IPS-NIHi7 (cell line): Measurements from ENCODE around the gene CACNB4.
"Not testable (repeated sequence)": the region's sequence is repeated elsewhere in the genome, so short reads cannot be mapped to it uniquely, and the experiment has no call there.

ENCODE experiments used
- DNase-seq: peaks from one replicate; pipeline ENCODE4 v3.0.0; 2012; ENCODE audit warnings: mixed read lengths; ENCODE audit errors: extremely low spot score

CACNB4 gene

DNA sequence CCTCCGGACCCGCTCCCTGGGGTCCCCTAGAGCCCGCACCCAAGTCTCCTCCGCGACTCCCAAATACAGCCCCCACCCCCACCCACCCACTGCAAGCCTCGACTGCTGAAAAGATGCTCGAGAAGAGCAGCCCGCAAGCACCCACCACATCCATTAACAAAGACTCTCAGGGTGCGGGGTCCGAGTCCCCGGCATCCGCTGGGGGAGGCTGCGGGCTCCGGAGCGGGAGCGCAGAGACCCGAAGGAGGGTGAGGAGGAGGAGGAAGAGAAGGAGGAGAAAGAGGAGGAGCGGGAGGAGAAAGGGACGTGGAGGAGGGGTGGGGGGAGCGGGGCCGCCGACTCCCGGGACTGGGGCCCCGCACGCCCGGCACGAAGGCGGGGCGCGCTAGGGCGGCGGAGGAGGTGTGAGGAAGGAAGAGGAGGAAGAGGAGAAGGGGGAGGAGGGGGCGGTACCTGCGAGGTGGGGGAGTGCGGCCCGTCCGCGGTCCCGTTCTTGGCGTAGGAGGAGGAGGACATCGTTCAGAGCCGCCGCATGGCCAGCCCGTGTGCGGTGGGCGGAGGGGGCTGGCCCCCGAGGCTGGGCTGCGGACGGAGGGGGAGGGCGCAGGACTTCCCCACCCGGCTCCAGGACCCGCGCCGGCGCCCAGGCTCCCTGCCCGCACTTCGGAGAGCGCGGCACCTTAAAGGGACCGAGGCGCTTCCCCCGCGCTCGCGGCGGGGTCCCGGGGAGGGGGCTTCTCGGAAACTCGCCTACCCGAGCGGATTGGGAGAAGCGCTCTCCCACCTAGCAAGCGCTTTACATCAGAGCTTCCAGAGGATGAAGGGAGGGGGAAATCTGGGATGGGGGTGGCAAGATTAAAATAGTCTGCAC lies at the start of gene CACNB4:
TSS of gene CACNB4 (minus strand) at position 549 of the 871 bp plus-strand sequence.
- DNase-seq, result peak; percentile 68

DNA sequence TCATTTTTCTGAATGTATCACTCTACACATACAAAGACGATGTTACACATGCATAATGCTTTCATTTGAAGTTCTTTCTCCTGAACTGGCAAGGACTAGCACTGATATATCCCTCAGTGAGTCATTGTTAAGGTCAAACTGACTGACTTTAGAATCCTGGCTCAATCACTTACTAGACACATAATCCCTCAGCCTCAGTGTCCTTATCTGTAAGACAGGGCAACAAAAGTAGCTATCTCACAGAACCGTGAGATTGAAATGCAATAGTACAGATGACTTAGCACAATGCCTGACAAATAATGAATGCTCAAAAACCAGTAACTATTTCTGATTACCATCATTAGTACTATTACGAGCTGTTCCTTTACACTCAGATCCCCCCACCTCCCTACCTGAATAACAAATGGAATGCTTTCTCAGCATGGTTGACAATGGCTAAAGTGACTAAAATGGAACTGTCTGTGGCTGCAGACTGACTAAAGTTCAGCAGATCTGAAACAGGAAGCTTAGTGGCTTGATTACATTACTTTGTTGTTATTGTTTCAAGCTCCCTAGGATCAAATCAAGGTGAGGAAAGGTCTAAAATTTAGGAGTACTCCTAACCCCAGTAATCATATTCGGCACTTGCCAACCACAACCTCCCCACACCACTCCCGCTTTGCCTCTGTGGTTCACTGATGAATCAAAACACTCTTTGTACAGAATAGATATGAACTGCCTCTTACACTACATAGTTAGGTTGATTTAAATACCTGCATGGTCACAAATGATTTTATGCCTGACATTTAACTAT lies 35.8 kb upstream of the CACNB4 start:
- no peak for DNase-seq

DNA sequence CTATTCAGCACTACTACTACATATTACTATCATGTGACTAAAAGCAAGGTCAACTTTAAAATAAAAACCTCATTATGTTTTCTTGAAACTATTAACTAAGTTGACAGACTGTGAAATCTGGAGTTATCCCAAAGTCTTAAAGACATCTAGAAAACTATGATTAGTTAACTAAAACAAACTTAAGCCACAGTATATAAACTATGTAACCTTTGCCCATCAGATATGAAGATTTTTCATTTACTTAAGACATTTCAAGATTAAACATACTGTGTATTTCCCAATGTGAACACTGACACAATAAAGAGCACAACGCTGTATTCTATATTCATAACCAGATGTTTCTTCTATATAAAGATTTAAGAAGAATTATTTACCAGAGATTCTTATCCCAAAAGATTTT lies 33.5 kb upstream of the CACNB4 start:
- no peak for DNase-seq

- no peak for DNase-seq
These were observed 28.8 kb upstream of the CACNB4 start for GRCh38 chr2:152127628-152128027.

DNA sequence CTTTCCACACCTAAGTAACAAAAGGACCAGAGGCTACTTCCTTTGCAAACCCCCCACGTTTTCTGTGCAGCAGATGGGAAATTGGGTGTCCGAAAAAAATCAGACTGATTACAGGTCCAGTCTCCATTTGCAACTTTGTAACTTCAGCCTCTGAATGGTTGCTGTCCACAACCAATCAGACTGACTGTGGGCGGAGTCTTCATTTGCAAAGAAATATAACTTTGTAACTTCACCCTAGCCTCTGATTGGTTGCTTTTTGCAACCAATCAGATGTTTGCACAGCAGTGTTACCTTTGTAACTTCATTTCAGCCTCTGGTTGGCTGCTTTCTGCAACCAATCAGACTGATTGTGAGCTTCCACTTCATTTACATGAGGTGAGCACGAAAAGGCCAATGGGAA lies 27.8 kb upstream of the CACNB4 start:
- no peak for DNase-seq

- DNase-seq, result no peak
These were observed 23.3 kb upstream of the CACNB4 start for GRCh38 chr2:152122161-152122560.

- DNase-seq, result no peak
These were observed 21.6 kb upstream of the CACNB4 start for GRCh38 chr2:152120430-152120829.

- no peak for DNase-seq
These were observed 17.1 kb upstream of the CACNB4 start for GRCh38 chr2:152115952-152116351.

DNA sequence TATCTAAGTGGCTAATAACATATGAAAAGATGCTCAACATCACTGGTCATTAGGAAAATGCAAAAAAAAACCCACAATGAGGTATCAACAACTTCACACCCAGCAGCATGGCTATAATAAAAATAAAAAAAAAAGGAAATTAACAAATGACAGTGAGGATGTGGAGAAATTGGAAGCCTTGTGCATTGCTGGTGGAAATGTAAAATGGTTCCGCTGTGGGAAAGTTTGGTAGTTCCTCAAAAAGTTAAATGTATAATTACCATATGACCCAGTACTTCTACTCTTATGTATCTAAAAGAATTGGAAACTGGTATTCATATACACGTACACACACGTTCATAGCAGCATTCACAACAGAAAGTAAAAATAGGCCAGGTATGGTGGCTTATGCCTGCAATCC lies 15.5 kb upstream of the CACNB4 start:
- no peak for DNase-seq

- not testable (repeated sequence) for DNase-seq
These were observed 8.3 kb upstream of the CACNB4 start for GRCh38 chr2:152107140-152107539.

DNA sequence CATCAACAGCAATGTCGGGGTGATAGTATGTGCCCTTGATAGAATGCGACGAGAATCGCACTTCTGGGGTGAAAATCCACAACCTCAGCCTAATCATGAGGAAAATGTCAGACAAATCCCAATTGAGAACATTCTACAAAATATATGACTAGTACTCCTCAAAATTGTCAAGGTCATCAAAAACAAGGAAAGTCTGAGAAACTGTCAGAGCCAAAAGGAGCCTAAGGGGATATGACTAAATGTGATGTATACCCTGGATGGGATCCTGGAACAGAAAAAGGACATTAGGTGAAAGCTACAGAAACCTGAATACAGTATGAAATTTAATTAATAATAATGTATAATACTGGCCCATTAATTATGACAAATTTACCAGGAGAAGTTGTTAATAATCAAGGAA lies 7.6 kb upstream of the CACNB4 start:
- DNase-seq, result no peak

GRCh38 chr2:152103271-152103670 lies 4.4 kb upstream of the CACNB4 start:
- DNase-seq, result no peak

GRCh38 chr2:152100961-152101360 lies 2.1 kb upstream of the CACNB4 start:
- no peak for DNase-seq

DNA sequence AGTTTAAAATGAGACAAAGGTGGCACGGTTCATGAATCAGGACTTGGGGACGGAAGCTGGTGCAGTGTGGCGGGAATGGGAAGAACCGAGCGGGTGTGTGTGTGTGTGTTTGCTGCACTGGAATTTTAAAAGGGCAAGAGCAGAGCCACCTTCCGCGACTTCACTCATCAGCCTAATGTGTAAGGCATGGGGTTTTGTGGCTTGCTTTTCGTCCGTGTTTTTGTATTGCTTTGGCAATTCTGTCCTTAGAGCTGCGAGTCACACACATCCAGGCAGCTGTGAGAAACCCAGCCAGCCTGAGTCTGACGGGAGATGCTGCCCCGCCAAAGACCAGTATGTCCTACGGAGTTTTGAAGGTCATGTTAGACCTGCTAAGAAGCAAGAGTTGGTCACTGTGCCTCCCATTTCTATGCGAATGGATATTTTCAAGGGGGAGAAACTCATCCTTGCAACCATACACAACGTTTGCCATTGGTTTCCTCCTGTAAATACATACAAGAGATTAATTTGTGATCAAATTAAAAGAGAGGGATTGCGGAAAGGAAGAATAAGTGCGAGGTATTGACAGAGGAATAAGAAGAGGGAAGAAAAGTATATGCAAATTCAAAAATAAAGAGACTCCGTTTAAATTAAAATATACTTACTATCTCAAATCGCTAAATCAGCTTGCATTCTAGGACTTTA lies 665 bp upstream of the CACNB4 start:
- peak; percentile 32 for DNase-seq

DNA sequence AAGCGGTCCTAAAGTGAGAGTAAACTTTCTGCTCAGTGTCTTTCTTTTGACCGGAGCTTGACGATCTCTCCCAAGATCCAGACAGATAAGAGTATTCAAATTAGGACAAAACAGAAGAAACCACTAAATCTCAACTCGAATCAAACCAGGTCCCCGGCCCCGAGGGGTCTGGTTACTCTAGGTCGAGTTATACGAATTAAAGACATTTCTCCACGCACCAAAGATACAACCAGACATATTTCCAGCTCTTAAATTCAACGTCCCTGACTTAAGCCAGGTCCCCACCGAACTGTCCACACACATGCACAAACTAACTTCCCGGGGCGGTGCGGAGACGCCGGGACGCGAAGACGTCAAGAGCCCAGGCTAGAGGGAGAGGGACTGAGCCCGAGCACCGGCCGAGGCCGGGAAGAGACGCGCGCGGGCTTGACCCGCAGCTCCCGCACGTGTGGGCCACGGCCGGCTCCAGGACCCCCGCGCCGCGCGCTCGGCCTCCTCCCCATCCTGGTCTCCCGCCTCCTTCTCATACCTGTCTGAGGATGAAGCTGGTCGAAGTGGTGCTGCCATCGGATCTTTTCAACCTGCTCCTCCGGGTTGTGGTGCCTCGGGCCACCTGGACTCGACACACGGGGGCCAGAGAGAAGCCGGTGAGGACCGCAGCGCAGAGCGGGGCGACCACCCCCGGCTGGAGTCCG lies 896 bp downstream of the CACNB4 start:
- DNase-seq, result peak; percentile 49

GRCh38 chr2:152097290-152097800 lies 1.5 kb downstream of the CACNB4 start:
- DNase-seq, result no peak

DNA sequence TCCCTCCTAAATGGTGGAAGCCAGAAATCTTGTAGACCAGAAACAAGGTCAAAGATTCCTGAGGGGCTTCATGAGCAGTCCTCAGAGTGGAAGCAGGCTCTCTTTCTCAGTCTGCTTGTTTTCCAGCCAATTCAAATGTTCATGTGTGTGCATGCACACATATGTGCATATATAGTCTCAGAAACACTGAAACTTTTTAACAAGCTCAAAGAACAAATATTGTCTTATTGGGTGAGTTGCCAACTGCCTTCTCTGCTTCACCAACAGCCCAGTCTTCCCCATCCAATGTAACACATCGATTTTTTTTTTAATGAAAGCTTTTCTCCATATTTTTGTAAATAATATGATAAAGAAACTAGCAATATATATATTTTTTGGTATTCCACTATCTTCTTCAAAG lies 3.7 kb downstream of the CACNB4 start:
- DNase-seq, result no peak

DNA sequence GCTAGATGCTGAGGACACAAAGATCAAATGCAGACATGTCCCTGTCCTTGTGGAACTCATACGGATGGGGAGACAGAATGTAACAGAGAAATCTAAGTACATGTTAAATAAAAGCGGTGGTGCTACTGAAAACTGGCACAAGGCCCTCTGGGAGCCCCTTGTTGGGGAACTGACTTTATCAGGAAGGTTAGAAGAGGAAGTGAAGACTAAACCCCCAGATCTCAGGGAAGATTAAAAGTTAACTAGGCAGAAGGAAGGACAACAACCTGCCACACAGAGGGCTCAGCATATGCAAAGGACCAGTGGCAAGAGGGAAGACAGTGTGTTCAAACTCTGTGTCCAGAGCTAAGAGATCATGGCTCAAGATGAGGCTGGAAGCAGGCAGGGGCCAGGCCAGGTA lies 4.8 kb downstream of the CACNB4 start:
- no peak for DNase-seq

DNA sequence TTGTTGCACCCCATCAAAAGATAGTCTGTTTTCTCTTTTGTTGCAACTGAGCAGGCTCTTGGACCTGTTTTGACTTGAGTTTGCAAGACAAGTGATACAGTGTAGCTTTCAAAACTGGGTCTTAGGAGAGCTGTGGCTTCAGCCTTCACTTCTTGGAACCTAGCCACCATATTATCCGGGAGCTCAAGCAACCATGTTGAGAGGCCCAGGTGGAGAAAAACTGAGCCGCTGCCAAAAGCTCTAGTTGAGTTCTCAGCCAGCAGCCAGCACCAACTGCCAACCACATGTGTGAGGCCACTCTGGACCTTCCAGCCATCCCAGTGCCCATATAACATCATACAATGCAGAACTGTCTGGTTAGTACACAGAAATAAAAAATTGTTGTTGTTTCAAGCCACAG lies 5.4 kb downstream of the CACNB4 start:
- DNase-seq, result no peak

DNA sequence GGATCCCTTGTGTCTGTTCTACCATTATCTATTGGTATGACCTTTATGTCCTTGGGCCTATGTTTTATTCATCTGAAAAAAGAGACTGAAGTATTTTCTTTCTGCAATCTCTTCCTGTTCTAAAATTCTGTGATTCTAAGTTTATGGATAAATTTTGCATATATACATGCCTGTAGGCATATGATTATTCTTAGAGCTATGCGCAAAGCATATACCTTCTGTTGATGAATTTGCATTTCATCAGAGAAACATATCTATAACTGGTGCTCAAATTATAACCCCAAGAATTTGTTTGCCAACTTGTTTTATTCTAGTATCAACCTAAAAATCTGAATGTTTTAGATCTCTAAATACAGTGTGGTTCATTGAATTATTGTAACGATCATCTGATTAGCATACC lies 6.7 kb downstream of the CACNB4 start:
- DNase-seq, result no peak

- not testable (repeated sequence) for DNase-seq
These were observed 8.1 kb downstream of the CACNB4 start for GRCh38 chr2:152090726-152091125.

DNA sequence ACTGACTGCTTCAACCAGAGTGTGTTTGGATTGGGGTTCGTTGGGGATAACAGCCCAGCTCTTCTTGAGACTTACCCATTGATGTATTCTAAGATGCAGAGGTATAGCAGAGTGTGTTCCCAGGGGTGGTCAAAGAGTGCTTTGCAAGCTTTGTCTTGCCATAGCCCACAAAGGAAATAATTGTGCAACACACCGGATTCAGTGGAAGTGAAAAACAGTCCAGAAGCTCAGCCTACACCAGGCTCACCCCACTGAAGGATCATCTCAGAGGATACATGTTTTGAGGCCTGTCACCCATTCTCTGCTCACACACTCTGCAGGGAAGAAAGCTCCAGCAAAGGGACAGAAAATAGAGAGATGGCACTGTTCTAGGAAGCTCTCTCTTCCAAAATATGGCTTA lies 9.6 kb downstream of the CACNB4 start:
- no peak for DNase-seq
